PFSK-1 (cell line): Measurements from ENCODE around the gene ACVRL1.

Experiments used
- FOXP2 ChIP-seq: optimal IDR thresholded peaks from 2 replicates; pipeline ENCODE3; 2011; ENCODE audit warnings: borderline replicate concordance, control low read depth, inconsistent platforms; ENCODE audit not compliant: insufficient read depth; ENCODE audit errors: extremely low read length, extremely low read depth
- POLR2AphosphoS5 ChIP-seq: IDR thresholded peaks from 2 replicates; pipeline ENCODE4 v1.6.1; 2012; ENCODE audit warnings: low read depth, mild to moderate bottlenecking, control low read depth, low read length, moderate library complexity
- SIN3A ChIP-seq: IDR thresholded peaks from 2 replicates; pipeline ENCODE4 v1.6.1; 2012; ENCODE audit warnings: mild to moderate bottlenecking, low read length, moderate library complexity, borderline replicate concordance; ENCODE audit not compliant: insufficient read depth
- TAF1 ChIP-seq: IDR thresholded peaks from 2 replicates; pipeline ENCODE4 v1.6.1; 2012; ENCODE audit warnings: low read length, control low read depth, borderline replicate concordance; ENCODE audit not compliant: insufficient read depth
- TF ChIP-seq, protein P1 (sequence below), 2 experiments: IDR thresholded peaks; 2 replicates each; pipeline versions ENCODE4 v1.6.1 to v1.8.0; 2011 to 2012; ENCODE audit warnings: low read depth in 2 of 2, low read length in 2 of 2, control low read depth in 1 of 2, inconsistent platforms in 1 of 2, mild to moderate bottlenecking in 1 of 2, moderate library complexity in 1 of 2; ENCODE audit not compliant: insufficient read depth in 1 of 2

ACVRL1 gene

DNA sequence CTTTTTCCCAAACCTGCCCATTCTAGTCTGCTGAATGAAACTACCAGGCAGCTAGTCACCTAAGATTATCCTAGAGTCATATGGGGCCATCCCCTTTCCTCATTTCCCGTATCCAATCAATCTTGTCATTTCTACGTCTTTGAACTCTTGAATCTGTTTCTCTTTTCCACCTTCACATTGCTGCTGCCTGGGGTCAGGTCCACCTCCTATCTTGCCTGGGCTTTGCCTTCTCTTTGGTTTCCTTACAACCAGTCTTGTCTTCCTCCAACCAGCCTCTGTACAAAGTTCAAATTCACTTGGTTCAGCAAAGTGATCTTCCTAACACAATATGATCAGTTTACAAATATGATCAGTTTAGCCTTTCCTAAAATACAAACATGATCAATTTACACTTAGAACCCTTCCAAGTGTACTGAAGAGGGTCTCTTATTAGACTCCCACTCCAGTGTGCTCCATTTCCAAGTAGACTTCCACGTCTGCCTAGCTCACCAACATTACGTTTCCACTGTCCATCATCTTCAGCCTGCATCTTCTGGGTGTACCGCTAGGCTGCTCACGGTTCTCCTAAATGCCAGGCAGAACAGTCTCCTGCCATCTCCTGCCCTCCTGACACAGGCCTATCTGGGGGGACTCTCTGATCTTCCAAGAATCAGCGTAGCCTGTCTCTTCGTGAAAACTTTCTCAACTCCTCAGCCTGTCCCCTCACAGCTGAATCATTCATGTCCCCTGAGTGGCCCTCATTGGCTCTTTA is 40.1 kb downstream of the ACVRL1 start:
- TF ChIP-seq, protein P1, sequence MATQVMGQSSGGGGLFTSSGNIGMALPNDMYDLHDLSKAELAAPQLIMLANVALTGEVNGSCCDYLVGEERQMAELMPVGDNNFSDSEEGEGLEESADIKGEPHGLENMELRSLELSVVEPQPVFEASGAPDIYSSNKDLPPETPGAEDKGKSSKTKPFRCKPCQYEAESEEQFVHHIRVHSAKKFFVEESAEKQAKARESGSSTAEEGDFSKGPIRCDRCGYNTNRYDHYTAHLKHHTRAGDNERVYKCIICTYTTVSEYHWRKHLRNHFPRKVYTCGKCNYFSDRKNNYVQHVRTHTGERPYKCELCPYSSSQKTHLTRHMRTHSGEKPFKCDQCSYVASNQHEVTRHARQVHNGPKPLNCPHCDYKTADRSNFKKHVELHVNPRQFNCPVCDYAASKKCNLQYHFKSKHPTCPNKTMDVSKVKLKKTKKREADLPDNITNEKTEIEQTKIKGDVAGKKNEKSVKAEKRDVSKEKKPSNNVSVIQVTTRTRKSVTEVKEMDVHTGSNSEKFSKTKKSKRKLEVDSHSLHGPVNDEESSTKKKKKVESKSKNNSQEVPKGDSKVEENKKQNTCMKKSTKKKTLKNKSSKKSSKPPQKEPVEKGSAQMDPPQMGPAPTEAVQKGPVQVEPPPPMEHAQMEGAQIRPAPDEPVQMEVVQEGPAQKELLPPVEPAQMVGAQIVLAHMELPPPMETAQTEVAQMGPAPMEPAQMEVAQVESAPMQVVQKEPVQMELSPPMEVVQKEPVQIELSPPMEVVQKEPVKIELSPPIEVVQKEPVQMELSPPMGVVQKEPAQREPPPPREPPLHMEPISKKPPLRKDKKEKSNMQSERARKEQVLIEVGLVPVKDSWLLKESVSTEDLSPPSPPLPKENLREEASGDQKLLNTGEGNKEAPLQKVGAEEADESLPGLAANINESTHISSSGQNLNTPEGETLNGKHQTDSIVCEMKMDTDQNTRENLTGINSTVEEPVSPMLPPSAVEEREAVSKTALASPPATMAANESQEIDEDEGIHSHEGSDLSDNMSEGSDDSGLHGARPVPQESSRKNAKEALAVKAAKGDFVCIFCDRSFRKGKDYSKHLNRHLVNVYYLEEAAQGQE (IDR thresholded peaks at IDR 0.05; ENCODE audit: insufficient read depth in 1 of 2, low read depth in 2 of 2, low read length in 2 of 2) = no peak
- no peak for TF ChIP-seq FOXP2
- no peak for TF ChIP-seq POLR2AphosphoS5
- TF ChIP-seq SIN3A = no peak
- TF ChIP-seq TAF1 = no peak

DNA sequence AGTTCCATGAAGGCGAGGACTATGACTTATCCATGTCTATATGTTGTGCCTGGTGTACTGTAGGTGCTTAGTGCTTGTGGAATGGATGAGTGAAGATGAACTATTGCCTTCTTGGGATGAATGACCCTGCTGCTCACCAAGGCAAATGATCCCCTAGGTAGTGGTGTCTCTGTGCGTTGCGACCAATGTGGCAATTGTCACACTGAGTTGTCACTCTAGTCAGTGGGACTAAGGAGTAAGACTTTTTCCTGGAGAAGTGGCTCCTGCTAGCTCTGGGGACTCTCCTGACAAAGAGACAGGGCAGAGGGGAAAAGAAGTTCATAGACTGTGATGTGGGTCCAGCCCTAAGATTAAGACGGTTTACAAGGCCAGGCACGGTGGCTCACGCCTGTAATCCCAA is 40.8 kb downstream of the ACVRL1 start:
- TF ChIP-seq FOXP2 (no peak), TAF1 (no peak), SIN3A (no peak), POLR2AphosphoS5 (no peak)
- TF ChIP-seq, protein P1 (IDR thresholded peaks at IDR 0.05; ENCODE audit: insufficient read depth in 1 of 2, low read depth in 2 of 2, low read length in 2 of 2) = no peak

DNA sequence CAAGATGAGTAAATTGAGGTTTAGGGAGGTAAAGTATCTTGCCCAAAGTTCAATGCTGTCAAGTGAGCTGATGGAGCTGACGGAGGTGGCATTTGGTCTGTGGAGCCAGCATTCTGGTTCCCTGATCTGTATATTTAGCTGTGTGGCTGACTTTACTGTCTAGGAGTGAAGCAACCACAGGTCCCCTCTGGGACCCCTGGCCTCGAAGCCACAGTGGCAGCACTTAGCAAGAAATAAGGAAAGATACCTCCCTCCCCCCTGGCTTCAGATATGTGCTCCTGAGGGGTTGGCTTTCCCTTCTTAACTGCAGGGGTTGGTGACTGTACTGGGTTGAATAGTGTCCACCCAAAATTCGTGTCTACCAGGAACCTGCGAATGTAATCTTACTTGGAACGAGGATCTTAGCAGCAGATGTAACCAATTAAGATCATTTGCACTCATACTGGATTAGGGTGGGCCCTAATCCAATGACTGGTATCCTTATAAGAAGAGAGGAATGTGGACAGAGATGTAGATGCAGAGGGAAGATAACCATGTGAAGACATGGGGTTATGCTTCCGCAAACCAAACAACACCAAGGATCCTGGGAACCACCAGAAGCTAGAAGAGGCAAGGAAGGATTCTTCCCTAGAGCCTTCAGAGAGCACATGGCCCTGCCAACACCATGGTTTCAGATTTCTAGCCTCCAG is 42.2 kb downstream of the ACVRL1 start:
- TF ChIP-seq FOXP2 (no peak), SIN3A (no peak), POLR2AphosphoS5 (no peak), TAF1 (no peak)
- TF ChIP-seq, protein P1 (IDR thresholded peaks at IDR 0.05; ENCODE audit: insufficient read depth in 1 of 2, low read depth in 2 of 2, low read length in 2 of 2) = no peak

DNA sequence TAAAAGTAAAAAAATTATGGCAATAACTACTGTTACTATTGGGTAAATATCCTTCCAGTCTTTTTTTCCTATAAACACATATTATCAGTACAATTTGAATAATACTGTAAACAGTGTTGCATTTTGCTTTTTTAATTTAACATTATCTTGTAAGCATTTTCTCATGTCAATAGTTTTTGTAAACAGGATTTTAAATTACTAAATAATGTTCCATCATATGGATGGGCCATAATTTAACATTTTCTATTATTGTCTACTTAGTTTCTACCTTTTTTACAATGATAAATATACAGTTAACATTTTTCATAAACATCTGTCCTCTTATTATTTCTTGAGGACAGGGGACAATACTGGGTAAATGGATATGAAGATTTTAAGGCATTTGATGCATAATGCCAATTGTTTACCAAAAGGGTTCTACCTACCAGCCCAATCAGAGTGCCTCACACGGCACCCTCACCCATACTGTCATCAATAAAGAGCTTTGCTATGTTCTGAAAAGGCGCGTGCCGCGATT is 43.4 kb downstream of the ACVRL1 start:
- TF ChIP-seq TAF1 = no peak

DNA sequence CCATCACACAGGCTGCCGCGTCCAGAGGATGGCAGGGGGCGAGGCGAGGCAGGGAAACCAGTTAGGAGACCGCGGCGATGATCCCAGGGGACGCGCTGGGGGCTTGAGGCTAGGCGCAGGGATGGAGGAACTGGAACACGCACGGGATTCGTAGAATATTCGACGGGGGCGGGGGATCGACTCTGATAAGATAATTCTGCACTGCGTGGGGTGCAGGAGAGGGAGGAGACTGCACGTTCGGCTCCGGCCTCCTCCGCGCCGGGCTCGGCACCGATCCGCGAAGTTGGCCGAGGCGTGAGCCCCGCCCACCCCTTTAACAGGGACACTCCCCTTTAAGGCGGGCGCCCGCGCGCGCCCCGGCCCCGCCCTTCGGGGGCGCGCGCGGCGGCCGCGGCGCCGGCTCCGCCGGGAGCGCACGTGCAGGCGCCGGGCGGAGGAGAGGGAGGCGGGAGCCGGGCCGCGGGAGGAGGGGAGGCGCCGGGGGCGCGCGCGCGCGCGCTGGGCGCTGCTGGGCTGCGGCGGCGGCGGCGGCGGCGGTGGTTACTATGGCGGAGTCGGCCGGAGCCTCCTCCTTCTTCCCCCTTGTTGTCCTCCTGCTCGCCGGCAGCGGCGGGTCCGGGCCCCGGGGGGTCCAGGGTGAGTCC is 44.0 kb downstream of the ACVRL1 start, which contains the start of gene ACVR1B:
Gene ACVR1B (plus strand): TSS at position 501 of the 644 bp plus-strand sequence. CDS start 45 bp downstream, at position 546.
- TF ChIP-seq FOXP2 (peak; percentile 27), SIN3A (no peak)
